GM12801 (cell line): ENCODE results near the gene GPR25.

Experiments
- TF ChIP-seq, protein P1 (sequence below): IDR thresholded peaks from one replicate; pipeline ENCODE4 v1.5.1; 2011; ENCODE audit warnings: control low read depth; ENCODE audit not compliant: insufficient read length; ENCODE audit errors: extremely low read depth

The GPR25 gene

DNA sequence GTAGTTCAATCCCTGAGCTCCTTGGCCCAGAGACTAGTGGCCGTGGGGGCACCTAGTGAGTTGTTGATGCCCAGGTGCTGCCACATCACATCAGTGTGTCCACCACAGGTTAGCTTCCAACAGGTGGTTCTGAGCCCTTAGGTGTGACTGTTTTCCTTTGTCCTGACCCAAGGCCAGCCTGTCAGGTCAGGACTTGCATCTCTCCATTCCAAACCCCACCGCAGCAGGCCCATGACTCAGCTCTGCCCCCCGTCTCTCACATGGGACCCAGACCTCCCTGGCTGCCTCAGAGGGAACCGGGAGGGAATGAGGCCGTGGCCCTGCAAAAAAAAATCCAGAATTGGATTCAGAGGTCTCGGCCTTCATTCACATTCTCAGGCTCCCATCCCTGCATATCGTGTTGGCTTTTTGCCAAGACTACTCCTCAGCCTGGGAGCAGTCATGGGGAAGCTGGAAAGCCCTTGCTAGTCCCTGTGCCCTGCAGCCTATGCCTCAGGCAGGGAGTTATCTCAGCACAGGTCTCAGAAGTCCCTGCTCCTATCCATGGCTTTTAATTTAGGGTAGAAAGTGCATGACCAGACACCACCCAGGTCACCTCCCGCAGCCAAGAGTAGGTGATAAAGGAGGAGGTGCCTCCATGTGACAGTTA, 29.1 kb downstream of the GPR25 start:
- TF ChIP-seq, protein P1, sequence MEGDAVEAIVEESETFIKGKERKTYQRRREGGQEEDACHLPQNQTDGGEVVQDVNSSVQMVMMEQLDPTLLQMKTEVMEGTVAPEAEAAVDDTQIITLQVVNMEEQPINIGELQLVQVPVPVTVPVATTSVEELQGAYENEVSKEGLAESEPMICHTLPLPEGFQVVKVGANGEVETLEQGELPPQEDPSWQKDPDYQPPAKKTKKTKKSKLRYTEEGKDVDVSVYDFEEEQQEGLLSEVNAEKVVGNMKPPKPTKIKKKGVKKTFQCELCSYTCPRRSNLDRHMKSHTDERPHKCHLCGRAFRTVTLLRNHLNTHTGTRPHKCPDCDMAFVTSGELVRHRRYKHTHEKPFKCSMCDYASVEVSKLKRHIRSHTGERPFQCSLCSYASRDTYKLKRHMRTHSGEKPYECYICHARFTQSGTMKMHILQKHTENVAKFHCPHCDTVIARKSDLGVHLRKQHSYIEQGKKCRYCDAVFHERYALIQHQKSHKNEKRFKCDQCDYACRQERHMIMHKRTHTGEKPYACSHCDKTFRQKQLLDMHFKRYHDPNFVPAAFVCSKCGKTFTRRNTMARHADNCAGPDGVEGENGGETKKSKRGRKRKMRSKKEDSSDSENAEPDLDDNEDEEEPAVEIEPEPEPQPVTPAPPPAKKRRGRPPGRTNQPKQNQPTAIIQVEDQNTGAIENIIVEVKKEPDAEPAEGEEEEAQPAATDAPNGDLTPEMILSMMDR: no peak

DNA sequence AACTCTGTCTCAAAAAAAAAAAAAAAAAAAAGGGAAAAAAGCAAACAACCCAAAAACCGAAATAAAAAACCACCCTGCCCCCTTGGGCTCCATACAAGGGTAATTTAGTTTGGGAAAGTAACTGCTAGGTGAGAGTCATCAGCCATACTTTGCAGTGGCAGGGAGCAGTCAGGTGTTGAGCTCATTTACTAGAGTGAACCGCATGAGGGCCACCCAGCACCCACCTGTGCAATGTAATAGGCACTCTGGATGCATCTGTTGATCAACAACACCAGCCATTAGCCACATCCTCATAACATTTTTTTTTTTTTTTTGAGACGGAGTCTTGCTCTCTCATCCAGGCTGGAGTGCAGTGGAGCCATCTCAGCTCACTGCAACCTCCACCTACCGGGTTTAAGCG, 31.0 kb downstream of the GPR25 start:
- TF ChIP-seq, protein P1: no peak

DNA sequence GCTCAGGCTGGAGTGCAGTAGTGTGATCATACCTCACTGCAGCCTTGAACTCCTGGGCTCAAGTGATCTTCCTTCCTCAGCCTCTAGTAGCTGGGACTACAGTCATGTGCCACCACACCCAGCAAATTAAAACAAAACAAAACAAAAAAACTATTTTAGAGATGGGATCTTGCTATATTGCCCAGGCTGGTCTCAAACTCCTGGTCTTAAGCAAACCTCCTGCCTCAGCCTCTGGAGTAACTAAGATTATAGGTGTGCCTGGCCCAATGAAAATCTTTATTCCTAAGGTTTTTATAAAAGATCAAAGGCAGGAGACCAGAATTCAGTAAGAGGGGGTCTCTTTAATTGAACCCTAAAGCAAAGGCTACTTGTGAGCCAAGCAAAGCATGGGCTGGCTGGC, 32.0 kb downstream of the GPR25 start:
- TF ChIP-seq, protein P1: no peak

DNA sequence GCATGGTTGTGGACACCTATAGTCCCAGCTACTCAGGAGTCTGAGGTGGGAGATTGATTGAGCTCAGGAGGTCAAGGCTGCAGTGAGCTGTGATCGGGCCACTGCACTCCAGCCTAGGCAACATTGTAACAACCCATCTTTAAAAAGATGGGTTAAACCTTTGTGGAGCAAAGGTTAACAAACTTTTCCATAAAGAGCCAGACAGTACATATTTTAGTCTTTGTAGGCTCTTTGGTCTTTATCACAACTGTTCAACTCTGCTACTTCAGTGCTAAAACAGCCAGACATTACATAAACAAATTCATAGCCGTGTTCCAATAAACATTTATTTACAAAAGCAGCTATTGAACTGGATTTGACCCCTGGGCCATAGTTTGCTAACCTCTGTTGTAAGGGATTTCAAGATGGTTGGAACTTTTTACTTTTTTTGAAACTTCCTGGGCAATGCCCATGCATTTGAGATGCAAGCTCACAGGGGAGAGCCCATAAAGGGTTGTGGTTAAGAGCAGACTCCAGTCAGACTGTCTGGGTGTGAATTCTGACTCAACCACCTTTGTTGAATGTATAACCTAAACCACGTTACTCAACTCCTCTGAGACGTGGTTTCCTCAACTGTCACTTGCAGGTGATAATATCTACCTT, 32.8 kb downstream of the GPR25 start:
- TF ChIP-seq, protein P1: no peak

DNA sequence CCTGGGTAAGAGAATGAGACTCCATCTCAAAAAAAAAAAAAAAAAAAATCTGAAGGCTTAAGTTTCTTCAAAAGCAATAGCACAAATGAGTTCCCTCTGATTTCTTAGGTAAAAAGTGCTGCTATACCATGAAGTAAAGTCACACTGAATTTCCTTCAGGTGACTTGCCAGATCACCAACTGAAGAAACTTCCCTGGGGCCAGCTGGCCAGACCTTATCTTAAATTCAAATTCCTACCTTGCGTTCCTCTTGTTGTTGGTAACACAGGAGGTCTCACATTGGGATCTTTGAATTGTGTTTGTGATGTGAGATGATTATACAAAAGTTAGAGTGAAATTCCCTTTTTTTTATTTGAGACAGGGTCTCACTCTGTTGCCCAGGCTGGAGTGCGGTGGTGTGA, 33.7 kb downstream of the GPR25 start:
- TF ChIP-seq, protein P1: no peak

DNA sequence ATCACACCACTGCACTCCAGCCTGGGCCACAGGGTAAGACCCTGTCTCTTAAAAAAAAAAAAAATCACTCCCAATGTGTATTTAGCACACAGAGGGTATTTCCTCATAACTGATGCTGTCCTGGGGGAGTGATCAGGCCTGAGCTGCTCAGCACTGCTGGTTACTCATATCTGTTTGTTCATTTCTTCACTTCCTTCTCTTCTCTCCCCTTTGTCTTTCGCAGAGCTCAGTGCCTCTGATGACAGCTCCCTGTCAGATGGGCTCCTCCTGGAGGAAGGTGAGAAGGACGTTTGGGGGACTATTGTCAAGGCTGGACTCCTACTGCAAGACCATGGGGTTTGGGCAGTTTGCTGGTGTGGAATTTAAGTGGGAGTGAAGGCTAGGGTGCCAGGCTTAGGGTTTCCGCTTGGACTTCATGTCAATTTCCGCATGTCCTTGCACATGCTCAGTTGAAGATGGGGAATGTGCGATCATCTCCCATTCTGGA, 34.9 kb downstream of the GPR25 start:
- TF ChIP-seq, protein P1: no peak

DNA sequence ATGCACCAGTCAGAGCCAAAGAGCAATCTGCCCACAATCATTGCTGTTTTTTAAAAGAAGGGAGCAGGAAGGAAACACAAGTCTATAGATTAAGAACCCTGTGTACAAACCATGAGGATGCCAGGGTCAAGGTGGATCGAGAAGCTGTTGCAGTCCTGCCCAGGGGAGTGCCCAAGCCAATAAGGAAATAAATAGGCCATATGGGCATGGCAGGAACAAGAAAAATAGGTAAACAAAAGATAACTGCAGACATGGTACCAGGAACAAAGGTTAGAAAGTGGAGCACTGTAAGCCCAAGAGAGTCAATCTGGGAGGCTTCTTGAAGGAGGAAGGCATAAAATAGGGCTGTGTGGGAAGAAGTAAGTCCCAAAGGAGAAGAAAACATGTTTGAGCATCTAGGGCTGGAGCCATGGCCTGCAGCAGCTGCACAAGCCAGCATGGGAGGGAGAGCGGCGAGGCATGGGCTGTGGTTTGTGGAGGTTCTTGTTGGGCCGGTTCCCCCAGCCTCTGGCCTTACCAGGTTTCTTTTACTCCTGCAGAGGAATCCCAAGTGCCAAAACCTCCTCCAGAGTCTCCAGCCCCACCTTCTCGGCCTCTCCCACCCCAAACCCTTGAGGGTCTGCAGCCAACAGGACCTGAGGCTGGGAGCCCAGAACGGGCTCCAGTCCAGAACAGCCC, 35.5 kb downstream of the GPR25 start:
- TF ChIP-seq, protein P1: no peak
